GM12873 (cell line): ENCODE results near the gene CPA1.

Experiments
- TF ChIP-seq, protein P1 (sequence below): IDR thresholded peaks from 2 replicates; pipeline ENCODE4 v1.5.1; 2012; ENCODE audit warnings: low read depth, mild to moderate bottlenecking, moderate library complexity, low read length, control low read depth; ENCODE audit not compliant: insufficient read depth; ENCODE audit errors: missing control alignments

The CPA1 gene

DNA sequence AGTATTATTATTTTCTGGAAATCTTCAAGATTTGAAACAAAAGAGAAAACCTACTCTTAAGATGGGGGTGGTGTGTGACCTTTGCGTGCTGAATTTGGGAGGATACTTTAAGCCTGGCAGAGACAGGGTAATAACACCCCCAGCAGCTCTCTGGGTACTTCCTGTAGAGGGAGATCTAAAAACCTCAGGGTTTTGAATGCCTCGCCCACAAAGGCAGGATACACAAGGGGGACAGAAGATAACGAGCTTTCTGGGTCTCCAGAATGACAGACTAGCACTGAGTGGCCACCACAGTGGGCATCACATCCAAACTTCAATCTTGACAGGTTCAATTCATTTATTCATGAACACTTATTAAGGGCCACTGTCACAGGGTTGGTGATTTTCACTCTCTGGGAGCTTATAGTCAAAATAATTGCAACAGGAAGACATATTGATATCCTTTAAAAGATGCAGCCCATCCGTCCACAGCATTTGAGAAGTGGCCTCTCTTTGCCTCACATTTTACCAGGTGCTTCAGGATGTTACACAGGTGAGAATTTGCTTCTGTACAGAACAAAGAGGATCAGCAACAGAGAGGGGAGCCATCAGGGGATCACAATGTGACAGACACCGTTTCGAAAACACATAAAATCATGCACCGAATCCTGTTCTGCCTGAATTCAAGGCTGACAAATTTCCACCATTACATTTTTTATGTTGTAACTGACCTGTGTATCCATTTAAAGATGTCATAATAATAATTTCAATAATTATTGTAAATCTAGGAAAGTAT is 14.3 kb downstream of the CPA1 start:
- TF ChIP-seq, protein P1, sequence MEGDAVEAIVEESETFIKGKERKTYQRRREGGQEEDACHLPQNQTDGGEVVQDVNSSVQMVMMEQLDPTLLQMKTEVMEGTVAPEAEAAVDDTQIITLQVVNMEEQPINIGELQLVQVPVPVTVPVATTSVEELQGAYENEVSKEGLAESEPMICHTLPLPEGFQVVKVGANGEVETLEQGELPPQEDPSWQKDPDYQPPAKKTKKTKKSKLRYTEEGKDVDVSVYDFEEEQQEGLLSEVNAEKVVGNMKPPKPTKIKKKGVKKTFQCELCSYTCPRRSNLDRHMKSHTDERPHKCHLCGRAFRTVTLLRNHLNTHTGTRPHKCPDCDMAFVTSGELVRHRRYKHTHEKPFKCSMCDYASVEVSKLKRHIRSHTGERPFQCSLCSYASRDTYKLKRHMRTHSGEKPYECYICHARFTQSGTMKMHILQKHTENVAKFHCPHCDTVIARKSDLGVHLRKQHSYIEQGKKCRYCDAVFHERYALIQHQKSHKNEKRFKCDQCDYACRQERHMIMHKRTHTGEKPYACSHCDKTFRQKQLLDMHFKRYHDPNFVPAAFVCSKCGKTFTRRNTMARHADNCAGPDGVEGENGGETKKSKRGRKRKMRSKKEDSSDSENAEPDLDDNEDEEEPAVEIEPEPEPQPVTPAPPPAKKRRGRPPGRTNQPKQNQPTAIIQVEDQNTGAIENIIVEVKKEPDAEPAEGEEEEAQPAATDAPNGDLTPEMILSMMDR = no peak

DNA sequence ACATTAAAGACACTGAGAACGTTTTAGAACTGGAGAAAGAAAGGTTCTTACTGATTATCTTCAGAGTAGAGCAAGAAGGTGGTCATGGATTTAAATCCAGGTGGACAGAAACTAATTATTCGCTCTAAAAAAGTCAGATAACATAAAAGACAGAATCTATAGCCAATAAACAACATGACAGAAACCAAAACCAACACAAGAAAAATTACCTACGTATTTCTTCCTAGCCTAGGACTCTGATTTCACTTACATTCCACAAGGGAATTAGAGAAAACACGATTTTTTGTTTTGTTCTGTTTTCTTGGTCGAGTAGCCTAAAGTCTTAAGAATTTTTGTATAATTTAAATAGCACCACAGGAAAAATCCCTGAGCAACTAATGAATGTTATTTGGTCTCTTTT is 15.1 kb downstream of the CPA1 start:
- TF ChIP-seq, protein P1 = no peak

DNA sequence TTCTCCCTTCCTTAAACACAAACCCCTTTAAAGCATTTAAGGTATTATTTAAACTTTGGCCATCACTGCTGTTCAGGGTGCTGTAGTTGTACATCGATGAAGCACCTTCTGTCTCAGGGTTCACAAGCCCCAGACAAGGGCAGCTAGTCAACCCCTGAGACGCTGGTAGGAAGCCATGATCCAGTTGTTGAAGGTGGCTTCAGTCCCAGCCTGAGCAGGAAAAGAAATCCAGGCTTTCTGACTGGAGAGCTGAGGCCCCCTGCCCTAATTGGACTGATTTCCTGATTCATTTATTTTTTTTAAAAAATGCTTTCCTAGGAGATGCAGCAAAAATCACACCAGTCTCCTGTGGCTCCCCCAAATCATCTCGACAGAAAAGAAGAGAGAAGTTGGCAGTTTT is 15.8 kb downstream of the CPA1 start:
- TF ChIP-seq, protein P1 = no peak

DNA sequence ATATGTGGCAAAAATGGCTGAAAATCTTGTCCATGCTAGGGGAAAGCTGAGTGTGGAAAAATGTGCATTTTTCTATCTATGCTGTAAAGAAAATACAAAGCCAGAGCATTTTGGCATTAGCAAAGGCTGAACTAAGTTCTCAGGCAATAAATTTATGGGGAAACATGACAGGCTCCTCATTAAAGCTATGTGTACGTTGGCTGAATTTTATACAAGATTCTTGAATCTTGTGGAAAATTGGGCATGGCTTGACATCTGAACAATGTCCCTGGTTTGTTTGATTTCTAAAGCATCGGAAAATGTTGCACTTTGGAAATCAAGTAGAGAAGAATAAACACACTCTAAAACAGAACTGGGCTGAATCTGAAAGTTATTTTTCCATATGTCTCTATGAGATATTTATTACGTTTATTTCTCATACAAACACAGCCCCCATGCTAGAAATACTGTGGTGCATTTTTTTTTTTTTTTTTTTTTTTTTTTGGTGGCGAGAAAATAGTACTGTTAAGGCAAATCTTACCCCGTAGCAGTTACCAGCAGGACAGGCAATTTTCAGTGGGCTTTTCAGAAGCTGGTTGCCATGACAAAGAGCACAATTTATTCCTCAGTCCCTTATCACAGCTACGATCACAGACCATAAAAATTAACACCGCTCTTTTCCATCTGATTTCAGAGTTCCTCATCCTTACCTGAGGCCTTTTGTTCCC is 16.9 kb downstream of the CPA1 start:
- TF ChIP-seq, protein P1 = no peak

DNA sequence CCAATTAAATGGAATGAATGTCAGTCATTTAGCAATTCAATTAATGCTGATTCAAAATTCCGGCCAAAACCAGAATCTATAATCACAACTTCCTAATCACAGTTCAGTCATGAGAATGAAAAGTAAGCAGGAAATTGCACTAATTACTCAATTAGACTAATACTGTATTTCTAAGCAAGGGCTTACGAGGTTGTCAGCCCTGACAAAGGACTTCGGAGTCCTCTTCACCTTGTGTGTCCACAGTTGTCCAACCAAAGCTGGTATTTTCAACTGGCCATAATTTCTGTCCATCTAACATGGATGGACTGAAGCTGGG is 17.4 kb downstream of the CPA1 start:
- TF ChIP-seq, protein P1 = no peak

DNA sequence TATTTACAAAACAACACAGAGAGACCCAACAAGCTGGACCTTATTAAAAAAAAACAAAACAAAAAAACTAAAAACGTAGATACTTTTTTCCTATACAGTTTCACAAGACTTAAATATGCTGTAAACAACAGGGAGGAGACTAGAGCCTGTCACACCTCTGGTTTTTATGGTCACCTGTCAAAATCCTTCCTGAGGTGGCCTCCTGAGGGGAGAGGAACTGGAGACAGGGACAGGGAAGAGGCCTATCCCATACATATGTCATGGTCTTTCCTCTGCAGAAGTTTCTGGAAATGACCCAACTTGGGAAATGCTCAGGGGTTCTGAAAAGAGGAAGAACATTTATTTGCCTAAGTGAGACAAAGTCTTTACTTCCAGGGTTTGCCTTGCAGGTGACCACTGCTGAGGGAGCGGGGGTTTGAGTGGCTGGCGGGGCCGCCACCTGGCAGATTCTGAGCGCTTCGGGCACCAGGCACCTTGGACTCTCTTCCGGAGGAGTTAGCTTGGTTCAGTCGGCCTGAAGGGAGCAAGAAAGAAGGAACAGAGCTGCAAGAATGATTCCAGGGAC is 18.3 kb downstream of the CPA1 start:
- TF ChIP-seq, protein P1 = no peak

DNA sequence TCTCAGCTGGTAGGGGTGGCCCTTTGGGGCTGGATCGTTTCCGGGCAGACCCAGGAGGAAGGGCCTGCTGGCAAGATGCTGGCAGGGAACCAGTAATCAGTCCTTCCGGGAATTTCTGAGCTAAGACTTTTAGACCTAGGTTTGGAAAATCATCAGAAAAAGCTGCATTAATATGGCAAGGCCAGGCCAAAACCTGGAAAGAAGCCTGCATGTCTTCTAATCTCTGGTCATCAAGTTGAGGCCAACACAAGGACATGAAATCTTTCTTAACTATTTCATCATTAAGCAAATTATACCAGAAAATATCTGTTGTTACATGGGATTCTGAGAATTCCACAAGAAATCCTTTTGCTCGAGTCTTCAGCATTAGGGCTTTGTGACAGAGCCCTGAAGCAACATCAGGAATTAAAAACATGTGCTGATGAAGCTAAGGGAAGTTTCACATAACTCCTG is 19.9 kb downstream of the CPA1 start:
- TF ChIP-seq, protein P1 = no peak
